ENCODE data around the gene NRG3. TPM values are rescaled to one million over a fixed set of nuclear protein-coding genes. Genes with fewer than 3 reads are reported as not detected.
"Not testable (repeated sequence)": the region's sequence is repeated elsewhere in the genome, so short reads cannot be mapped to it uniquely, and the experiment has no call there.

The NRG3 gene
- total and polyA plus RNA-seq, 2 of the 8 experiments (the other 6 are each of a cell fraction or from before 2014, with no cell fraction given), result 4.2 to 5.0 TPM

DNA sequence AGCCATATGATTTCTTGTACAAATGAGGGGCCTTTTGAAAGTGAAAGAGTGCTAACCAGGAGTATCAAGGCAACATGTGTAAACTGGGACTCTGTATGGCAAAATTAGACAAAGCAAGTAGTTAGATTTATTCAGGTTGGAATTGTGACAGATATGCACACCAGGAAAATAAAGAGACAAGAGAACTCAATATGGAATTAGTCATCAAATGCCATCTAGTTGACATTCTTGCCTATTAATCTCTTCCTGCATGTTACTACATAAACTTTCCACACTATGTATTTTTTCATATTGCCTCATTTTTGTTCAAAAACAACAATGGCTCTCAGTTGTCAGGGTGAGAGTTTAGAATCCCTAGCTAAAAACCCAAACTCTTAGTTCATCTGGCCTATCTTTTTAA is 799.0 kb downstream of the NRG3 start (continued):
- no peak for TF ChIP-seq CHD1 (IDR thresholded peaks at IDR 0.05; ENCODE audit: low read depth, low read length)

DNA sequence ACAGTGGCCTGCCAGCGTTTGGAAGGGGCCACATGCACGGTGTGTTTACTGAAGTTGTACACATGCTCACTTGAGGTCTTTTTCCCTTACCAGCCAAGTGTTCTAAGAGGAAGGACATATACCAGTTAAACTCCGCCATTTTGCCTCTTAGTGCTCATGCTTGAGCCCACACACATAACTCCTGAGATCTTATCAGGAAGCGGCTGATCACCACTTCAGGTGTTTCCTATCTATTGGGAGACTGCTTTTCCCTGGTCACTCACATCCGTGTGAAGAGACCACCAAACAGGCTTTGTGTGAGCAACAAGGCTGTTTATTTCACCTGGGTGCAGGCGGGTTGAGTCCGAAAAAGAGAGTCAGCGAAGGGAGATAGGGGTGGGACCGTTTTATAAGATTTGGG is 802.9 kb downstream of the NRG3 start:
- H4K91ac ChIP-seq (replicated peaks; ENCODE audit: insufficient read length, low read length); H2BK5ac ChIP-seq (ENCODE audit: low read depth, low read length); H2BK12ac ChIP-seq (ENCODE audit: low read depth, low read length); H2BK120ac ChIP-seq (replicated peaks; ENCODE audit: low read depth, low read length); H4K5ac ChIP-seq (ENCODE audit: insufficient read length, low read depth, low read length); H3K79me2 ChIP-seq (ENCODE audit: control insufficient read depth in 1 of 2, insufficient read depth in 2 of 2, low read length in 2 of 2); H2BK15ac ChIP-seq (ENCODE audit: low read length); H3K79me1 ChIP-seq (ENCODE audit: low read depth, low read length); POLR2A ChIA-PET (ENCODE audit: partially characterized antibody); H3K56ac ChIP-seq (replicated peaks; ENCODE audit: insufficient read length, low read depth, low read length); H4K8ac ChIP-seq (ENCODE audit: extremely low read depth, insufficient read depth, low read length); H4K20me1 ChIP-seq (replicated peaks in 1 of 2; ENCODE audit: control insufficient read depth in 1 of 2, insufficient read depth in 2 of 2, low read length in 2 of 2); H3K27ac ChIP-seq (ENCODE audit: low read depth, low read length); H2AK5ac ChIP-seq (ENCODE audit: low read depth, low read length); H3K9me3 ChIP-seq (ENCODE audit: insufficient read depth in 2 of 2, low read depth in 1 of 2, low read length in 1 of 2); H3K4ac ChIP-seq (replicated peaks; ENCODE audit: insufficient read length, low read depth, low read length); H3K4me3 ChIP-seq (ENCODE audit: extremely low read depth in 1 of 4, insufficient read depth in 2 of 4, low read depth in 3 of 4, low read length in 4 of 4); H2BK20ac ChIP-seq (ENCODE audit: low read length); H3K4me2 ChIP-seq (ENCODE audit: insufficient read depth in 1 of 2, low read depth in 2 of 2, low read length in 2 of 2); H3K14ac ChIP-seq (ENCODE audit: insufficient read length); H3K4me1 ChIP-seq (replicated peaks in 1 of 4; ENCODE audit: control insufficient read depth in 3 of 4, insufficient read depth in 4 of 4, low read length in 3 of 4); H3K18ac ChIP-seq (ENCODE audit: extremely low read depth, low read length); DNase-seq (ENCODE audit: low read depth in 1 of 2, low spot score in 2 of 2); H3K23ac ChIP-seq (ENCODE audit: insufficient read length); H3K27me3 ChIP-seq (replicated peaks in 1 of 4; ENCODE audit: control insufficient read depth in 3 of 4, extremely low read depth in 1 of 4, insufficient read depth in 3 of 4, low read length in 3 of 4); H3K9ac ChIP-seq (replicated peaks in 1 of 4; ENCODE audit: extremely low read depth in 1 of 4, low read depth in 3 of 4, low read length in 3 of 4); H2AFZ ChIP-seq (ENCODE audit: low read length); FAIRE-seq; H3K36me3 ChIP-seq (ENCODE audit: control insufficient read depth in 2 of 4, insufficient read depth in 4 of 4, low read length in 3 of 4); H3K23me2 ChIP-seq (ENCODE audit: low read depth, low read length): not testable (repeated sequence)
- 89% methylated on average over 9 of the region's 9 CpGs; no CpG with 5 or more reads in 1 of the 2 experiments for WGBS, 2 experiments (ENCODE audit: extremely low coverage in 1 of 2, insufficient coverage in 1 of 2, insufficient read length in 1 of 2, insufficient replicate concordance in 2 of 2, low coverage in 1 of 2, low lambda C conversion rate in 2 of 2, missing lambda C conversion rate in 1 of 2)
- CTCF ChIA-PET (ENCODE audit: partially characterized antibody), result interaction anchor here (1.4 kb wide), 1 partner anchor 9 kb away, joined by 6 read pairs; no protein-coding TSS in a partner anchor
